ENCODE data around the gene XPR1.
A peak's percentile ranks its signal among the peaks of the same experiment; 100 is the strongest.

Gene XPR1

GRCh38 chr1:180615493-180616290 is 16.1 kb upstream of the XPR1 start:
- no peak for DNase-seq

GRCh38 chr1:180616439-180616838 is 15.4 kb upstream of the XPR1 start:
- DNase-seq: no peak

DNA sequence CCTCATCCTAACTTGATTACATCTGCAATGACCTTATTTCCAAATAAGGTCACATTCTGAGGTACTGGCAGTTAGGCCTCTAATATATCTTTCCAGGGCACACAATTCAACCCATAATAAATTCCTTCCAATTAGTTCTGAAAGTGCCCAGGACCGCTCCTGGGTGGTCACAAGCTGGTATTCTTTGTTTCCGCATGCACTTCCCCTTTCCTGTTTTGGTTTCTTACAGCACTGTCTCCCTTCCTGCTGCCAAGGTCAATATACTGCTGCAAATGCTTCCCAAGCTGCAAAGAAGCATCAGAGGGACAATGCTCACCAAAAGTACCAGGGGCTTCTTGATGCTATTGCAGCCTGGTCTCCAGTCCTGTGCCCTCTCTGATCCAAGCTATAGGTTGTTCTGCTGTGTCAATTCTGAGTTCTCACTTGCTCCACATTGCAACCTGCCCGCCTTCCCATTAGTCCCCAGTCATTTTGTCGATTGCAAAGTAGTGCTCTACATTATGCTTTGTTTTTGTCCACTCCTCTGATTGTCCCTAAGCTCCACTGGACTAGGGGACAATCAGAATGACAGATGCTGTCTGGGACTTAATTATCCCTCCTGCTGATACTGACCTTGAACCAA is 13.9 kb upstream of the XPR1 start:
- DNase-seq: no peak

- DNase-seq: no peak
Observed at GRCh38 chr1:180620581-180620980, 11.2 kb upstream of the XPR1 start.

DNA sequence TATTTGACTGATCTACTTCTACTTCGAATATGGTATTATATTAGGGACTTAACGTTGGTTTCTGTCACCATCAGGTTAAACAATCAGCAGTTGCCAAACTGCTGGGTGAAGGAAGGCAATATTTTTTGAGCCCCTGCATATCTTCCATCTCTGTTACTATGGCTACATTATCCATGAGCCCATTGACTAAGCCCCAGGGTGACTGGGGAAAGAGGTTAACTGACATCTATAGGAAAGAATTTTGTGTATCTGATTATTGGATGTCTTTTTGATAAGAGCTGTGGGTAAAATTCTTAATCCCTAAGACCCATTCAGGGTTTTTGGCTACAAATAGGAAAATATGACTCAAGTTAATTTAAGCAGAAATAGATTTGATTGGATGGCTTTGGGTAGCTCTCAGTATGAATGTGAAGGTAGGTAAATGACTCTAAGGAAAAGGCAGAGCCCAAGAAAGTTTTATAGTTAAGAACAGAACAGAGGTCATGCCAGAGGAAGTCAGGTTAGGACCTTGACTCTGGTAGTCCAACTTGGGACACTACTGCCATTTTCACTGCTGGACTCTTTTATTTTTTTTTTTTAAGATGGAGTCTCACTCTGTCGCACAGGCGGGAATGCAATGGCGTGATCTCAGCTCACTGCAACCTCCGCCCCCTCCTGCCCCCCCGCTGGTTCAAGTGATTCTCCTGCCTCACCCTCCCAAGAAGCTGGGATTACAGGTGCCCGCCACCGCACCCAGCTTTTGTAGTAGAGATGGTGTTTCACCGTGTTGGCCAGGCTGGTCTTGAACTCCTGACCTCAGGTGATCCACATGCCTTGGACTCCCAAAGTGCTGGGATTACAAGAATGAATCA is 8.9 kb upstream of the XPR1 start:
- no peak for DNase-seq

DNA sequence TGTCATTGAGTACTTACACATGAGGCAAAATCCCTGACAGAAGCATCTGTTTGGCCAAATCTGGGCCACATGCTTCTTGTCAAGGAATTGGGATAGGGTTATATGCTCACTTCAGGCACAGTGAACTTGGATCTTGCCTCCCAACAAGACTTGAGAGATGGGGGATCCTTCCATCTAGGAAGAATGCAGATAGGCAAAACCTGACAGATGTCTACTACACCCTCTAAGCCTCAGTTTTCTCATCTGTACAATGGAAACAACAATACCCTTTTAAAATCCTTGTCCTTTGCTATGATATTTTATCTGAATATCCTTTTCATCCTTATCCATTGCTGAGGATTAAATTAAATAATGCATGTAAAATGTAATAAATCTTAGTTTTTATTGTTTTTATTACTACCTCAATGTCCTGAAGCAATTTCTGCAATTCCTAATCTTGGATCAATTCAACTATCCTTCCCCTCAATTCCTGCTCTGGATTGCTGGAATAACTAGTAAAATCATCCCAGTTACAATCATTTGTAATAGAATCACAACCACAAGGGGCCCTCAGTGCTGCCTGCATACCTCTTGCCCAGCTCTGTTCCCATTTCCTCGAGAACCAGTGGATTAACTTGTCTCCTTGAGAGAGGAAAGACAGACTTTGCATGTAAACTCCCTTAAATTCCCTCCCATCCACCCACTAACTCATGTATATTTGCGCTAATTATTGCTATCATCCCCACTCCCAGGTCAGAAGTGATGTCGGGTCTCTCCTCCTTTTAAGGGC is 8.1 kb upstream of the XPR1 start:
- no peak for DNase-seq

GRCh38 chr1:180626711-180627110 is 5.1 kb upstream of the XPR1 start:
- no peak for DNase-seq

GRCh38 chr1:180627411-180627810 is 4.4 kb upstream of the XPR1 start:
- no peak for DNase-seq

GRCh38 chr1:180628646-180629045 is 3.2 kb upstream of the XPR1 start:
- DNase-seq: no peak

- no peak for DNase-seq
Observed at GRCh38 chr1:180630408-180631193, 1.2 kb upstream of the XPR1 start.

DNA sequence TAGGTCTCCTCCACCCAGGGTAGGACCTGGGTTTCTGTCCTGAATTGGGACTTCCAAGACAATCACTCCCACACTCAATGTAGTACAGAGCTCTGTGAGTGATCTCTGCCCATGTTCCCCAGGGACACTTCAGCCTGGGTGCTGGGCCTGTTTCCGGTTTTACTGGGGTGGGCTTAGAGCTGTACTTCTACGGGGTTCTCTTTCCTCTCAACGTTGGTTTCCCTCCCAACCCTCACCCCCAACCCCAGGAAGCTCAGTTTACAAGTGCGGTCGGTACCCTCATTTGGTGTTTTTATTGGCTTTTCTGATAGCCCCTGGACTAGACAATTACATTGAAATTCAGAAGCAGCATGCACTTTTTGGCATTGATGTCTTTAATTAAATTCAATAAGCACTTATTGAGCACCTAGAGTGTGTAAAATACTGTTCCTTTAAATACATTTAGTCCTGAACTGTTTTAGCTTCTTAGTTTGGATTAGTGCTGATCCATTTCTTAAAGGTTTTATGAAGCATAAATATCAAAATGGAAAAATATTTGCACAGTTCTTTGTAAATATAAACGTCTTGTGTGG is 542 bp upstream of the XPR1 start:
- no peak for DNase-seq

DNA sequence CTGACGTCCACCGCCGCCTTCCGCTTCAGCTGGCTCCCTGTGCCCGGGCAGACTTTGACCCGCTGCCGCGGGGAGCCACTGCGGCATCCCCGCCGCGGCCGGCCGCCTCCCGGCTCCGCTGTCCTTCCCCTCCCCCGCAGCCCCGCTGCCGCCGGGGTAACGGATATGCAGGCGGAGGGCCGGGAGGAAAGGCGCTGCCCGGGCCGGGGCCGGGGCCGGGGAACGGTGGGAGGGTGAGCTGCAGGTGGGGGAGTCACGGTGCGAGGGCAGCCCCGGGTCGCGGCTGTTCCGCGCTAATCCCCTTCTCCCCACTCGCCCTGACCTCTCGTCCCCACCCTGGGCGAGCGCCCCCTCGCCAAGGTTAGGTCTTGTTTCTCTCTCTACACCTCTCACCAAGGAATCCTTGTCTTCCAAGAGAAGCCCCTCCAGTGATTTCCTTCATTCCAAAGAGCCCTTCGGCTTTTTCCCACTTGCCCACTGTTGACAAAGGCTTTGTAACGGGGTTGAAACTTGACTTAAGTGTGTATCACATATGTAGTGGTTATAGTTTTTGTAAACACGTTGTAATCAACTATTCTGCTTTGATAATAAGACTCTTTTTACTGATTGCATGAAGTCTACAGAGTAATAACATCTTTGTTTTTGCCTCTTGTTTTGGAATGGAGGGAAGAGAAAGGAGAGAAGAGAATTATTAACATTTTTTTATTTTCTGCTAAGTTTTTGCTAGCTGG is 669 bp downstream of the XPR1 start:
- DNase-seq: peak; percentile 54

- no peak for DNase-seq
Observed at GRCh38 chr1:180633057-180634056, 1.5 kb downstream of the XPR1 start.

- no peak for DNase-seq
Observed at GRCh38 chr1:180636138-180636537, 4.3 kb downstream of the XPR1 start.

DNA sequence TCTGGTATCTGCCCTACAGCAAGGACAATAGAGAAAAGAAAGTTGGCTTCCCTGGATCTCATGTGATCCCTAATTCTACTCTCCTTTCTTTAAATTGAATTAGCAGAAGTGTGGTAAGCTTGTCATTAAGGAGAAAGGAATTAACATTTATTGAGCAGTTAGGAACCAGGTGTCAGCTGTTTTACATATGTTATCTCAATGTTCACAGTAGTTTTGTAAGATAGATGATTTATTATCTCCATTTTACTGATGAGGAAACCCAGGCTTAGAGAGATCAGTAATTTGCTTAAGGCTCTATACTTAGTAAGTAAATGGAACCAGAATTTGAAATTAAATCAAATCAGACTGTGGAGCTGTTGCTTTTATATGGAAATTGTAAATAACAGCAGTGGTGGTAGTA is 8.0 kb downstream of the XPR1 start:
- DNase-seq: no peak

- DNase-seq: no peak
Observed at GRCh38 chr1:180640531-180640949, 8.7 kb downstream of the XPR1 start.

GRCh38 chr1:180641662-180642061 is 9.8 kb downstream of the XPR1 start:
- no peak for DNase-seq

- DNase-seq: no peak
Observed at GRCh38 chr1:180642781-180643180, 11.0 kb downstream of the XPR1 start.

DNA sequence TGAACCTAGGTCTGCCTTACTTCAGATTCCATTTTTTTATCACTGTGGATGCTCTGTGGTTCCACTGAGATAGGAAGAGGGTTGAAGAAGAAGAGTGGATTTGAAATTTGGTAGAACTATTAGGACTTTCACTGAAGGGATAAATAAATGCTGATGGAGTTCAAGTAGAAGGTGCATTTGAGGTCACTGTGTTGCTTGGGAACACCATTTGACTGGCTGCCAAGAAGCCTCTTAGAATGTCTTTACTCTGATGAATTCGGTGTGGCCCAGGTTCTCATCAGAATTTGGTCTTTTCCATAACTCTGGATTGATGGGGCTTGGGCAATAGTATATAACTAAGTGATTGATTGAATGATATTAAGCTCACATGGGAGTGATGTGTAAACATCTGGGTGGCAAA is 11.9 kb downstream of the XPR1 start:
- DNase-seq: no peak

All from activated gamma-delta T cell (primary cell).